SJSA1 (cell line): ENCODE measurements around the gene AP4B1. TPM values are rescaled to one million over a fixed set of nuclear protein-coding genes. Genes with fewer than 3 reads are reported as not detected.

Experiments
- DNase-seq, 2 experiments: peaks; one replicate each; pipeline ENCODE4 v3.0.0-alpha.2; 2015 to 2020; ENCODE audit warnings: low spot score in 2 of 2, low read depth in 1 of 2
- H3K27ac ChIP-seq: fragments of 250-450 bp; sonication (Bioruptor Pico); 2 replicates; pipeline ENCODE4 v1.5.1; 2020; ENCODE audit warnings: mild to moderate bottlenecking, moderate library complexity
- H3K27me3 ChIP-seq: fragments of 250-450 bp; sonication (Bioruptor Pico); replicated peaks from 2 replicates; pipeline ENCODE4 v1.5.1; 2020; ENCODE audit warnings: mild to moderate bottlenecking, moderate library complexity
- H3K36me3 ChIP-seq: fragments of 250-450 bp; sonication (Bioruptor Pico); 2 replicates; pipeline ENCODE4 v1.5.1; 2020; ENCODE audit warnings: mild to moderate bottlenecking
- H3K4me1 ChIP-seq: fragments of 250-450 bp; sonication (Bioruptor Pico); replicated peaks from 2 replicates; pipeline ENCODE4 v1.6.1; 2021; ENCODE audit warnings: mild to moderate bottlenecking
- H3K4me3 ChIP-seq: fragments of 250-450 bp; sonication (Bioruptor Pico); 2 replicates; pipeline ENCODE4 v1.5.1; 2020; ENCODE audit warnings: mild to moderate bottlenecking
- H3K9me3 ChIP-seq: fragments of 250-450 bp; sonication (Bioruptor Pico); replicated peaks from 2 replicates; pipeline ENCODE4 v1.5.1; 2020; ENCODE audit warnings: mild to moderate bottlenecking
- total RNA-seq: library from RNA; depleted of rRNA; stranded (reverse); fragments of >200 nt; shearing (Covaris generic); gene quantifications from 2 replicates; pipeline ENCODE4 v1.2.3, GENCODE V29; 2014

AP4B1 gene
- total RNA-seq, 1 experiment from 2014 or later = 17.3 TPM

GRCh38 chr1:113924473-113924872 is 19.9 kb upstream of the AP4B1 start:
- Histone ChIP-seq H3K9me3 (no peaks in the 10 kb centered on the region), H3K4me1 (peaks cover 9% of the 10 kb centered on the region), H3K4me3 (no peak overlapping the region), H3K36me3 (no peaks in the 10 kb centered on the region), H3K27ac (no peak overlapping the region), H3K27me3 (no peaks in the 10 kb centered on the region)
- no peak for DNase-seq

GRCh38 chr1:113922957-113923356 is 18.4 kb upstream of the AP4B1 start:
- Histone ChIP-seq H3K27me3 (no peaks in the 10 kb centered on the region), H3K36me3 (no peaks in the 10 kb centered on the region), H3K4me1 (peaks cover under 1% of the 10 kb centered on the region)

GRCh38 chr1:113918243-113918642 is 13.6 kb upstream of the AP4B1 start:
- H3K27ac ChIP-seq = no peak overlapping the region
- H3K27me3 ChIP-seq = no peaks in the 10 kb centered on the region
- peaks cover 3% of the 10 kb centered on the region; the same call in 1 of the 2 replicates for H3K36me3 ChIP-seq
- H3K4me3 ChIP-seq = no peak overlapping the region
- no peak for DNase-seq
- H3K9me3 ChIP-seq = no peaks in the 10 kb centered on the region
- no peaks in the 10 kb centered on the region for H3K4me1 ChIP-seq

More at GRCh38 chr1:113922957-113923356, 18.4 kb upstream of the AP4B1 start:
- no peak for DNase-seq
- no peak overlapping the region for H3K4me3 ChIP-seq
- H3K9me3 ChIP-seq = no peaks in the 10 kb centered on the region
- no peak overlapping the region for H3K27ac ChIP-seq

- no peaks in the 10 kb centered on the region for H3K27me3 ChIP-seq
These were observed 12.9 kb upstream of the AP4B1 start for GRCh38 chr1:113917400-113918082.

GRCh38 chr1:113916974-113917373 is 12.4 kb upstream of the AP4B1 start:
- no peaks in the 10 kb centered on the region for H3K9me3 ChIP-seq
- no peaks in the 10 kb centered on the region for H3K4me1 ChIP-seq
- H3K27ac ChIP-seq = no peak overlapping the region
- no peak overlapping the region for H3K4me3 ChIP-seq
- H3K27me3 ChIP-seq = no peaks in the 10 kb centered on the region
- H3K36me3 ChIP-seq = peaks cover 14% of the 10 kb centered on the region
- no peak for DNase-seq

More at GRCh38 chr1:113917400-113918082, 12.9 kb upstream of the AP4B1 start:
- DNase-seq = no peak
- Histone ChIP-seq H3K27ac (no peak overlapping the region), H3K4me1 (no peaks in the 10 kb centered on the region), H3K36me3 (peaks cover 8% of the 10 kb centered on the region), H3K4me3 (no peak overlapping the region), H3K9me3 (no peaks in the 10 kb centered on the region)

- Histone ChIP-seq H3K27me3 (no peaks in the 10 kb centered on the region), H3K4me3 (no peak overlapping the region)
- DNase-seq = no peak
These were observed 9.5 kb upstream of the AP4B1 start for GRCh38 chr1:113913887-113914664.

GRCh38 chr1:113913312-113913668 is 8.7 kb upstream of the AP4B1 start:
- Histone ChIP-seq H3K27ac (no peak overlapping the region), H3K9me3 (no peaks in the 10 kb centered on the region), H3K4me3 (no peak overlapping the region), H3K4me1 (no peaks in the 10 kb centered on the region), H3K27me3 (no peaks in the 10 kb centered on the region), H3K36me3 (peaks cover 51% of the 10 kb centered on the region)
- DNase-seq = no peak

More at GRCh38 chr1:113913887-113914664, 9.5 kb upstream of the AP4B1 start:
- Histone ChIP-seq H3K9me3 (no peaks in the 10 kb centered on the region), H3K4me1 (no peaks in the 10 kb centered on the region), H3K27ac (no peak overlapping the region), H3K36me3 (peaks cover 43% of the 10 kb centered on the region)

GRCh38 chr1:113912594-113913311 is 8.2 kb upstream of the AP4B1 start:
- H3K9me3 ChIP-seq = no peaks in the 10 kb centered on the region
- no peak for DNase-seq
- H3K4me3 ChIP-seq = no peak overlapping the region
- no peak overlapping the region for H3K27ac ChIP-seq
- H3K4me1 ChIP-seq = no peaks in the 10 kb centered on the region
- no peaks in the 10 kb centered on the region for H3K27me3 ChIP-seq
- H3K36me3 ChIP-seq = peaks cover 56% of the 10 kb centered on the region

GRCh38 chr1:113905435-113905861 is 849 bp upstream of the AP4B1 start:
- Histone ChIP-seq H3K27me3 (no peaks in the 10 kb centered on the region), H3K4me3 (peak overlapping the region; percentile 61), H3K4me1 (peaks cover 15% of the 10 kb centered on the region), H3K9me3 (no peaks in the 10 kb centered on the region), H3K27ac (peak overlapping the region; percentile 28), H3K36me3 (peaks cover 57% of the 10 kb centered on the region)
- DNase-seq = no peak

GRCh38 chr1:113904293-113904673 is 316 bp downstream of the AP4B1 start:
- Histone ChIP-seq H3K9me3 (no peaks in the 10 kb centered on the region), H3K27ac (peak overlapping the region; percentile 62), H3K4me3 (peak overlapping the region; percentile 61), H3K4me1 (peaks cover 15% of the 10 kb centered on the region), H3K27me3 (no peaks in the 10 kb centered on the region), H3K36me3 (peaks cover 57% of the 10 kb centered on the region)
- DNase-seq = no peak

GRCh38 chr1:113903501-113904292 is 902 bp downstream of the AP4B1 start:
- peak in 1 of 2 experiments; percentile 23 for DNase-seq
- no peaks in the 10 kb centered on the region for H3K27me3 ChIP-seq
- no peaks in the 10 kb centered on the region for H3K9me3 ChIP-seq
- peaks cover 56% of the 10 kb centered on the region for H3K36me3 ChIP-seq
- H3K4me1 ChIP-seq = peaks cover 15% of the 10 kb centered on the region
- H3K27ac ChIP-seq = peak overlapping the region; percentile 62
- peak overlapping the region; percentile 61 for H3K4me3 ChIP-seq

GRCh38 chr1:113901191-113901590 is 3.4 kb downstream of the AP4B1 start:
- Histone ChIP-seq H3K9me3 (no peaks in the 10 kb centered on the region), H3K36me3 (peaks cover 60% of the 10 kb centered on the region), H3K27ac (no peak overlapping the region), H3K27me3 (no peaks in the 10 kb centered on the region), H3K4me3 (no peak overlapping the region), H3K4me1 (peaks cover 11% of the 10 kb centered on the region)
- DNase-seq = no peak

GRCh38 chr1:113899111-113899510 is 5.5 kb downstream of the AP4B1 start:
- no peak for DNase-seq
- Histone ChIP-seq H3K36me3 (peaks cover 80% of the 10 kb centered on the region), H3K9me3 (no peaks in the 10 kb centered on the region), H3K4me3 (no peak overlapping the region), H3K27ac (no peak overlapping the region), H3K27me3 (no peaks in the 10 kb centered on the region), H3K4me1 (peaks cover 9% of the 10 kb centered on the region)
